GM21723 (cell line): Measurements from ENCODE around the gene ELOVL1.

ENCODE experiments used
- ATAC-seq: cut with Tn5 transposase; IDR thresholded peaks from one replicate; pipeline ENCODE4 v1.9.1; 2021; ENCODE audit warnings: mild to moderate bottlenecking, moderate library complexity; ENCODE audit not compliant: unreplicated experiment

Gene ELOVL1

GRCh38 chr1:43331688-43332087 lies 36.1 kb downstream of the ELOVL1 start:
- no peak for ATAC-seq

GRCh38 chr1:43329995-43330751 lies 37.6 kb downstream of the ELOVL1 start:
- ATAC-seq = no peak

GRCh38 chr1:43327549-43328292 lies 40.1 kb downstream of the ELOVL1 start:
- no peak for ATAC-seq

DNA sequence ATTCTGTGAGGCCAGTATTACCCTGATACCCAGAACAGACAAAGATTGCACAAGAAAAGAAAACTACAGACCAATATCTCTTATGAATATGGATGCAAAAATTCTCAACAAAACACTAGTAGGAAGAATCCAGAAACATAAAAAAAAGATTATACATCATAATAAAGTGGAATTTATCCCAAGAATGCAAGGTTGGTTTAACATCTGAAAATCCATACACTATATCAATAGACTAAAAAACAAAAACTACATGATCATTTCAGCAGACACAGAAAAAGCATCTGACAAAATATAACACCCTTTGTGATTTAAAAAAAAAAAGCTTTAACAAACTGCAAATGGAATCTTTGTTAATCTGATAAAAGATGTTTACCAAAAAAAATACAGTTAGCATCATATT lies 42.4 kb downstream of the ELOVL1 start:
- no peak for ATAC-seq

GRCh38 chr1:43324810-43325209 lies 43.0 kb downstream of the ELOVL1 start:
- no peak for ATAC-seq

- ATAC-seq = no peak
Measured at GRCh38 chr1:43322506-43322905, 45.3 kb downstream of the ELOVL1 start.

DNA sequence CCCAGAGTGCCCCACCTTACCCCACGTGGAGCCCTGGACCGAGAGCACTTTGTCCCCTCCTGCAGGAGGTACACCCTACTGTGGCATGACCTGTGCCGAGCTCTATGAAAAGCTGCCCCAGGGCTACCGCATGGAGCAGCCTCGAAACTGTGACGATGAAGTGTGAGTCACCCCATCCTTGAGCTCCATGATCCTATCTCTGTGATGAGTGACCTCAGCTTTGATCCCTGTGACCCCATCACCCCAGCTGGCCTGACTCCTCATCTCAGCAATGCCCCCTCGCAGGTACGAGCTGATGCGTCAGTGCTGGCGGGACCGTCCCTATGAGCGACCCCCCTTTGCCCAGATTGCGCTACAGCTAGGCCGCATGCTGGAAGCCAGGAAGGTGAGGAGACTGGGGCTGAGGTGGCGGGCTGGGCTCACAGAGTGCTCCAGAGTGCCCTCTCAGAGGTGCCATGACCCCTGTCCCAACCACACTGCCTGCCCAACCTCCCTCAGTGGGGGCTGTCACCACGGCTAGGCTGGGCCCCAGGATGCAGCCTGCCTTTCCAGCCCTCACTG lies 46.4 kb downstream of the ELOVL1 start:
- no peak for ATAC-seq

DNA sequence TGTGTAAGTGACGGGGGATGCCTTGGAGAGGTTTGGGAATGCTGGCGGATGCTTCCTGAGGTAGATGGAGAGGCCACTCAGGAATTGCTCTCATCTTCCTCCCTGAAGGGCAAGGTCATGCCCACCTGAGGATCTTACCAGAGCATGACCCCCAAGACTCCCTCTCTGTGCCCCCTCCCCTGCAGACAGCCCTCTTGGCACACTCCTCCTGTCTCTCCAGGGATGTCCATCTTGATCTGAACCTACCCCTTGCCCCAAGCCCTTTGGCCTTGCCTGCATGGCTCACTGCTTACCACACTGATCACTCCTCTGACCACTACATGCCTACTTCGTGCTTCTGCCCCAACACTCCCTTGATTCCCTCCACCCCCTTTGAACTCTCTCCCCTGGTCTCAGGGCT lies 48.0 kb downstream of the ELOVL1 start:
- ATAC-seq = no peak

GRCh38 chr1:43319288-43319687 lies 48.5 kb downstream of the ELOVL1 start:
- no peak for ATAC-seq

- no peak for ATAC-seq
Measured at GRCh38 chr1:43318831-43319230, 49.0 kb downstream of the ELOVL1 start.

DNA sequence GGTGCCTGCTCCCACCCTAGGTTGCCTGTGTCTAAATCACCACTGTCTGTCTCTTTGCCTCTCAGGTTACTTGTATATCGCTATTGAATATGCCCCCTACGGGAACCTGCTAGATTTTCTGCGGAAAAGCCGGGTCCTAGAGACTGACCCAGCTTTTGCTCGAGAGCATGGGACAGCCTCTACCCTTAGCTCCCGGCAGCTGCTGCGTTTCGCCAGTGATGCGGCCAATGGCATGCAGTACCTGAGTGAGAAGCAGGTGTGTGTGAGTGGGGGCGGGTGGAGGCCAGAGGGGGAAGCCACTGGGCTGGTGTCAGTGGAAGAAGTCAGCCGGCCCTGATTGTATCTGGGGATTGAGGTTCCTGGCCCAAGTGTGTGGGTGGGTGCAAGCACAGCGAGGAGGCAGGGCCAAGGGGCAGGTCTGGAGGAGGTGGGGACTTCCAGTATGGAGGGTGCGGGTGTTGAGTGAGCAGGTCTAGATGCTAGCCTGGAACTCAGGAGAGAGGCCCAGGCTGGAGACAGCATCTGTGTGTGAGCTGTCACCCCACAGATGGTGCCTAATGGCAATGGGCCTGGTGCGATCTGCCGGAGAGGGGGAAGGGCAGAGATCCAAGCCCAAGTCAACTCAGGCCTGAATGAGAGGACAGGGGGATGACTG lies 49.9 kb downstream of the ELOVL1 start:
- no peak for ATAC-seq

DNA sequence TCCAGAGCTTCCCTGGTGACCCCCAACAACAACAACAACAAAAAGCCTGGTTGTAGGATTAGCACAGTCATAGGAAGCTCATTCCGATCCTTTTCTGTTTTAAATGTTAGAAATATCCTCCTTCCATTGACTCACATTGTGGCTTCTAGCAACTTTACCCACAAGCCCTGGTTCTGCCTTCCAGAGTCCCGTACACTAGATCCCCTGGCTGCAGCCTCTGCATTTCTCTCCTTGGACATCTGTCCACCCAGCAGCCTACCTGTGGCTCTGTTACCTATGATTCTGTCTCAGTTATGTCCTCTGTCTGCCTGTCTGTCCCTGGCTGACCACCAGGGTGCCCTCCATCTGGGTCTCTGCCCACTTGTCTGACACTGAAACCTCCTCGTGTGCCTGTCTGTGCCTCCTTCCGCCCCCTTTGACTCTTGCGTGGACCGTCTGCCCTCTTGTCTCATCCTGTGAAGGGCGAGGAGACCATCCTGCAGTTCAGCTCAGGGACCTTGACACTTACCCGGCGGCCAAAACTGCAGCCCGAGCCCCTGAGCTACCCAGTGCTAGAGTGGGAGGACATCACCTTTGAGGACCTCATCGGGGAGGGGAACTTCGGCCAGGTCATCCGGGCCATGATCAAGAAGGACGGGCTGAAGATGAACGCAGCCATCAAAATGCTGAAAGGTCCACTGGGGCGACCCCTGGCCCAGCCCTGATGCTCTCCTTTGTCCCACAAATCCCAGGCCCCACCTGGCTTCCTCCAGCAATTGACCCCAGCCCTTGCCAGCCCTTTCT lies 50.9 kb downstream of the ELOVL1 start:
- no peak for ATAC-seq

- ATAC-seq = no peak
Measured at GRCh38 chr1:43315963-43316737, 51.7 kb downstream of the ELOVL1 start.

- ATAC-seq = no peak
Measured at GRCh38 chr1:43315481-43315880, 52.3 kb downstream of the ELOVL1 start.

DNA sequence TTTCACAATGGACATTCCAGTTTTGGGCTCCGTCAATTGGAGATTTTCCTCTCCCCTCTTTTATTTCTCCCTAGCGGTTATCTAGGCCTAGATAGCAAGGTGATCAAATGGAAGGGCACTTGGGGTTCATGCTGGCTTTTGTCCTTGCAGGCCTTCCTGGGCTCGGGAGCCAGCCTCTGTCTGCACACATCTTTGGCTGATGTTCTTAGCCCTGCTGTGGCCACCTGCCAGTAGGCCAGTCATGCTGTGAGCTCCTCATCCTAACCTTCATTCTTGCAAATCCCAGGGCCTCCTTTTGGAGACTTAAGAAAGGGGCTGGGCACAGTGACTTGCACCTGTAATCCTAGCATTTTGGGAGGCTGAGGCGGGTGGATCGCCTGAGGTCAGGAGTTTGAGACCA lies 53.6 kb downstream of the ELOVL1 start:
- no peak for ATAC-seq

DNA sequence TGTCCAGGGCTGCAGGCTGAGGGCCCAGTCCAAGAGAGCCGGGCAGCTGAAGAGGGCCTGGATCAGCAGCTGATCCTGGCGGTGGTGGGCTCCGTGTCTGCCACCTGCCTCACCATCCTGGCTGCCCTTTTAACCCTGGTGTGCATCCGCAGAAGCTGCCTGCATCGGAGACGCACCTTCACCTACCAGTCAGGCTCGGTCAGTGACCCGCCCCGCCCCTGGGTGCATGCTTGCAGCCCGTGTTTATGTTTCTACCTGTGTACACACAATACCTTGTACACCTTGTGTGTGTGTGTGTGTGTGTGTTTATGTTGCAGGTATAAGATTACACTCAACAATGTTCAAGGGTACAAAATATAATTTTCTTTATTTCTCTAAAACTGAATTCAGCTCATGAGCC lies 54.0 kb downstream of the ELOVL1 start:
- no peak for ATAC-seq
